ENCODE measurements around the gene CDK5RAP1. TPM values are rescaled to one million over a fixed set of nuclear protein-coding genes. Genes with fewer than 3 reads are reported as not detected.

CDK5RAP1 gene
- total RNA-seq, 1 experiment from 2014 or later: 31.9 TPM

- DNase-seq (ENCODE audit: low read depth): no peak
These were observed 14.6 kb downstream of the CDK5RAP1 start for GRCh38 chr20:33386673-33387072.

- DNase-seq (ENCODE audit: low read depth): no peak
These were observed 24.0 kb downstream of the CDK5RAP1 start for GRCh38 chr20:33377366-33377765.

- peak; percentile 43 for DNase-seq (ENCODE audit: low read depth)
These were observed 27.3 kb downstream of the CDK5RAP1 start for GRCh38 chr20:33373735-33374605.

GRCh38 chr20:33372993-33373441, 28.3 kb downstream of the CDK5RAP1 start:
- no peak for DNase-seq (ENCODE audit: low read depth)

GRCh38 chr20:33370291-33370690, 31.0 kb downstream of the CDK5RAP1 start:
- DNase-seq (ENCODE audit: low read depth): peak; percentile 33

- DNase-seq (ENCODE audit: low read depth): no peak
These were observed 38.4 kb downstream of the CDK5RAP1 start for GRCh38 chr20:33362898-33363297.

- DNase-seq (ENCODE audit: low read depth): no peak
These were observed 41.7 kb downstream of the CDK5RAP1 start for GRCh38 chr20:33359399-33360261.

- DNase-seq (ENCODE audit: low read depth): no peak
These were observed 48.3 kb downstream of the CDK5RAP1 start for GRCh38 chr20:33353013-33353402.

- DNase-seq (ENCODE audit: low read depth): no peak
These were observed 48.9 kb downstream of the CDK5RAP1 start for GRCh38 chr20:33352258-33353012.

- DNase-seq (ENCODE audit: low read depth): no peak
These were observed 49.6 kb downstream of the CDK5RAP1 start for GRCh38 chr20:33351696-33352095.

GRCh38 chr20:33349493-33349892, 51.8 kb downstream of the CDK5RAP1 start:
- no peak for DNase-seq (ENCODE audit: low read depth)

GRCh38 chr20:33348136-33348937, 53.0 kb downstream of the CDK5RAP1 start:
- DNase-seq (ENCODE audit: low read depth): no peak

- DNase-seq (ENCODE audit: low read depth): no peak
These were observed 56.0 kb downstream of the CDK5RAP1 start for GRCh38 chr20:33345342-33345741.

GRCh38 chr20:33343521-33343920, 57.8 kb downstream of the CDK5RAP1 start:
- DNase-seq (ENCODE audit: low read depth): no peak

- DNase-seq (ENCODE audit: low read depth): no peak
These were observed 61.7 kb downstream of the CDK5RAP1 start for GRCh38 chr20:33339515-33340058.

- no peak for DNase-seq (ENCODE audit: low read depth)
These were observed 62.7 kb downstream of the CDK5RAP1 start for GRCh38 chr20:33338467-33339258.

- no peak for DNase-seq (ENCODE audit: low read depth)
These were observed 63.7 kb downstream of the CDK5RAP1 start for GRCh38 chr20:33337531-33338165.

GRCh38 chr20:33337119-33337518, 64.2 kb downstream of the CDK5RAP1 start:
- no peak for DNase-seq (ENCODE audit: low read depth)

- no peak for DNase-seq (ENCODE audit: low read depth)
These were observed 64.9 kb downstream of the CDK5RAP1 start for GRCh38 chr20:33336375-33336774.

Data from Daoy (cell line).